ENCODE data around the gene HUWE1.

HUWE1 gene

GRCh38 chrX:53595266-53595810, 91.2 kb downstream of the HUWE1 start:
- no peak for TF ChIP-seq CTCF (IDR thresholded peaks at IDR 0.05; ENCODE audit: low read depth, low read length, missing control alignments)
- no peak overlapping the region for H3K4me3 ChIP-seq (replicated peaks; ENCODE audit: low read depth, low read length)
- DNase-seq (ENCODE audit: extremely low read depth, low read depth) = no peak

GRCh38 chrX:53594354-53594753, 92.2 kb downstream of the HUWE1 start:
- DNase-seq (ENCODE audit: extremely low read depth, low read depth) = no peak
- H3K4me3 ChIP-seq (replicated peaks; ENCODE audit: low read depth, low read length) = no peak overlapping the region
- no peak for TF ChIP-seq CTCF (IDR thresholded peaks at IDR 0.05; ENCODE audit: low read depth, low read length, missing control alignments)

- no peak for TF ChIP-seq CTCF (IDR thresholded peaks at IDR 0.05; ENCODE audit: low read depth, low read length, missing control alignments)
- DNase-seq (ENCODE audit: extremely low read depth, low read depth) = no peak
- no peak overlapping the region for H3K4me3 ChIP-seq (replicated peaks; ENCODE audit: low read depth, low read length)
These were observed 98.6 kb downstream of the HUWE1 start for GRCh38 chrX:53587795-53588420.

GRCh38 chrX:53584891-53585290, 101.6 kb downstream of the HUWE1 start:
- TF ChIP-seq CTCF (IDR thresholded peaks at IDR 0.05; ENCODE audit: low read depth, low read length, missing control alignments) = no peak
- no peak overlapping the region for H3K4me3 ChIP-seq (replicated peaks; ENCODE audit: low read depth, low read length)
- DNase-seq (ENCODE audit: extremely low read depth, low read depth) = no peak

GRCh38 chrX:53583571-53583970, 102.9 kb downstream of the HUWE1 start:
- no peak overlapping the region for H3K4me3 ChIP-seq (replicated peaks; ENCODE audit: low read depth, low read length)
- DNase-seq (ENCODE audit: extremely low read depth, low read depth) = no peak
- TF ChIP-seq CTCF (IDR thresholded peaks at IDR 0.05; ENCODE audit: low read depth, low read length, missing control alignments) = no peak

- TF ChIP-seq CTCF (IDR thresholded peaks at IDR 0.05; ENCODE audit: low read depth, low read length, missing control alignments) = no peak
- H3K4me3 ChIP-seq (replicated peaks; ENCODE audit: low read depth, low read length) = no peak overlapping the region
- DNase-seq (ENCODE audit: extremely low read depth, low read depth) = no peak
These were observed 105.6 kb downstream of the HUWE1 start for GRCh38 chrX:53580742-53581504.
